Measurements from ENCODE around the gene ARHGAP18.

ARHGAP18 gene

DNA sequence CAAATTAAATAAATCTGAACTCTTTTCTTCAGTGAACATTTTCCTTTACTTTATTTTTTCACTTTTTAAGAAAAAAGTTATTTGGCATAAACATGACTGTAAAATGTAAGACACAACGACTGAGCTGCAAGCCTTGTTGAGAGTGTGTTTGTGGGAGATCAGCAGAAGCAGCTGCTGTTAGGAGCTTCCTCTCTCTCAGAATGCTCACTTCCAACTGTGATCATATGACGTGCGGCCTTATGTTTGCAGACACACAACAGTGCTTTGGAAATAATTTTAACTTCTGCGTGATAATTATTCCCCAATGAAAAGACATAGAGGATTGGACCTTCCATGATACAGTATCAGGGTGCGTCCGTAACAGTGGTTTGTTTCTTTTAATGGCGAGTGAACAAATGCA, 104.0 kb downstream of the ARHGAP18 start:
- no peaks in the 10 kb centered on the region for H3K36me3 ChIP-seq (ENCODE audit: control insufficient read depth, low read length)
- H3K4me1 ChIP-seq (ENCODE audit: control insufficient read depth, low read length) = no peaks in the 10 kb centered on the region
- TF ChIP-seq, protein P1, sequence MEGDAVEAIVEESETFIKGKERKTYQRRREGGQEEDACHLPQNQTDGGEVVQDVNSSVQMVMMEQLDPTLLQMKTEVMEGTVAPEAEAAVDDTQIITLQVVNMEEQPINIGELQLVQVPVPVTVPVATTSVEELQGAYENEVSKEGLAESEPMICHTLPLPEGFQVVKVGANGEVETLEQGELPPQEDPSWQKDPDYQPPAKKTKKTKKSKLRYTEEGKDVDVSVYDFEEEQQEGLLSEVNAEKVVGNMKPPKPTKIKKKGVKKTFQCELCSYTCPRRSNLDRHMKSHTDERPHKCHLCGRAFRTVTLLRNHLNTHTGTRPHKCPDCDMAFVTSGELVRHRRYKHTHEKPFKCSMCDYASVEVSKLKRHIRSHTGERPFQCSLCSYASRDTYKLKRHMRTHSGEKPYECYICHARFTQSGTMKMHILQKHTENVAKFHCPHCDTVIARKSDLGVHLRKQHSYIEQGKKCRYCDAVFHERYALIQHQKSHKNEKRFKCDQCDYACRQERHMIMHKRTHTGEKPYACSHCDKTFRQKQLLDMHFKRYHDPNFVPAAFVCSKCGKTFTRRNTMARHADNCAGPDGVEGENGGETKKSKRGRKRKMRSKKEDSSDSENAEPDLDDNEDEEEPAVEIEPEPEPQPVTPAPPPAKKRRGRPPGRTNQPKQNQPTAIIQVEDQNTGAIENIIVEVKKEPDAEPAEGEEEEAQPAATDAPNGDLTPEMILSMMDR (IDR thresholded peaks at IDR 0.05; ENCODE audit: low read depth, low read length, poor library complexity, severe bottlenecking) = no peak
- TF ChIP-seq EZH2phosphoT487 (IDR thresholded peaks at IDR 0.05; ENCODE audit: borderline replicate concordance, low read length) = no peak
- H3K4me2 ChIP-seq (ENCODE audit: low read length) = no peak overlapping the region
- no peak overlapping the region for H3K27ac ChIP-seq (ENCODE audit: low read depth, low read length)
- no peaks in the 10 kb centered on the region for H3F3A ChIP-seq (ENCODE audit: control insufficient read depth, insufficient read depth)
- no peaks in the 10 kb centered on the region for H3K9me3 ChIP-seq (ENCODE audit: control insufficient read depth, insufficient read depth, low read length)
- H3K9me2 ChIP-seq (replicated peaks; ENCODE audit: control insufficient read depth, low read length) = no peaks in the 10 kb centered on the region
- no peak overlapping the region for H3K4me3 ChIP-seq (ENCODE audit: low read length)
- H3K79me2 ChIP-seq (ENCODE audit: control insufficient read depth, low read length) = no peaks in the 10 kb centered on the region
- H4K20me1 ChIP-seq (ENCODE audit: control insufficient read depth, insufficient read depth, low read depth, low read length) = no peaks in the 10 kb centered on the region
- no peaks in the 10 kb centered on the region for H3K27me3 ChIP-seq (ENCODE audit: control insufficient read depth, low read length)

DNA sequence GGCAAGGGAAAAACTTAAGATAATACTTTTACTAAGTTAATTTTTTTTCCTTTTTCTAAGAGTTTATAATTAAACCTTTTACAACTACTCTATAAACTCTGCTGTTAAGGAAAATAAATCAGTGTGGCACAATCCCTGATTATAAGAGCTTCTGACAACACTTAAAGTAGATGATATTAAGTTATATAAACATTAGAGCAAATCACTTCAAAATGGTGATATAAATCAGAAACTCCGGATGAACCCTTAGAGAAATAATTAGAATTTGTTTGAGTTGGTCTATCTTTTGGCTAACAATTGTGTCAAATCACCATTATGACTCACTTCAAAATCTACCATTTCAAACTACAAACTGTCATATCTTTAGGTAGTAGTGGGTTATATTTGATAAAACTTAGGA, 104.9 kb downstream of the ARHGAP18 start:
- no peaks in the 10 kb centered on the region for H3K4me1 ChIP-seq (ENCODE audit: control insufficient read depth, low read length)
- H3K27ac ChIP-seq (ENCODE audit: low read depth, low read length) = no peak overlapping the region
- no peak overlapping the region for H3K4me2 ChIP-seq (ENCODE audit: low read length)
- no peak for TF ChIP-seq EZH2phosphoT487 (IDR thresholded peaks at IDR 0.05; ENCODE audit: borderline replicate concordance, low read length)
- TF ChIP-seq, protein P1 (IDR thresholded peaks at IDR 0.05; ENCODE audit: low read depth, low read length, poor library complexity, severe bottlenecking) = no peak
- no peaks in the 10 kb centered on the region for H3K36me3 ChIP-seq (ENCODE audit: control insufficient read depth, low read length)
- H3K9me2 ChIP-seq (replicated peaks; ENCODE audit: control insufficient read depth, low read length) = no peaks in the 10 kb centered on the region
- H3K9me3 ChIP-seq (ENCODE audit: control insufficient read depth, insufficient read depth, low read length) = no peaks in the 10 kb centered on the region
- H3K4me3 ChIP-seq (ENCODE audit: low read length) = no peak overlapping the region
- no peaks in the 10 kb centered on the region for H4K20me1 ChIP-seq (ENCODE audit: control insufficient read depth, insufficient read depth, low read depth, low read length)
- H3K27me3 ChIP-seq (ENCODE audit: control insufficient read depth, low read length) = no peaks in the 10 kb centered on the region
- no peaks in the 10 kb centered on the region for H3K79me2 ChIP-seq (ENCODE audit: control insufficient read depth, low read length)
- no peaks in the 10 kb centered on the region for H3F3A ChIP-seq (ENCODE audit: control insufficient read depth, insufficient read depth)

DNA sequence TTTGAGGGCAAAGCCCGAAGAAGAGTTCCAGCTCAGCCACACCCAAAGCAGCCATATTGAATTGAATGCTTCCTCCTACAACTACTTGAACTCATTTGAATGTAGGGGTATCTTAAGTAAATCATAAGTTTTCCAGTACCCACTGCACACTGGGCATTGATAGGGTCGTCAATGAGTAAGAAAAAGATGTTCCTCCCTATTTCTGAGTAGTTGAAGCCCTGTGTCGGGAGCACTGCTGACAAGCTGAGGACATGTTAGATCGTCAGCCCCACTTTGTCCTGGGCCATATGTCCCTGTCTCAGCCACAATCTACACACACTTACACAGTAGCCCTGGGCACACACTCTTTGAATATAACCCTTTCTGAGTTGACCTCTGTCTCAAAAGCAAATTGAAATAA, 105.7 kb downstream of the ARHGAP18 start:
- Histone ChIP-seq H3K79me2 (ENCODE audit: control insufficient read depth, low read length) (no peaks in the 10 kb centered on the region), H3K27ac (ENCODE audit: low read depth, low read length) (no peak overlapping the region), H3F3A (ENCODE audit: control insufficient read depth, insufficient read depth) (no peaks in the 10 kb centered on the region), H3K9me2 (replicated peaks; ENCODE audit: control insufficient read depth, low read length) (no peaks in the 10 kb centered on the region), H3K9me3 (ENCODE audit: control insufficient read depth, insufficient read depth, low read length) (no peaks in the 10 kb centered on the region), H3K4me2 (ENCODE audit: low read length) (no peak overlapping the region), H4K20me1 (ENCODE audit: control insufficient read depth, insufficient read depth, low read depth, low read length) (no peaks in the 10 kb centered on the region), H3K4me1 (ENCODE audit: control insufficient read depth, low read length) (no peaks in the 10 kb centered on the region), H3K27me3 (ENCODE audit: control insufficient read depth, low read length) (no peaks in the 10 kb centered on the region), H3K36me3 (ENCODE audit: control insufficient read depth, low read length) (no peaks in the 10 kb centered on the region), H3K4me3 (ENCODE audit: low read length) (no peak overlapping the region)
- TF ChIP-seq, protein P1 (IDR thresholded peaks at IDR 0.05; ENCODE audit: low read depth, low read length, poor library complexity, severe bottlenecking) = no peak
- TF ChIP-seq EZH2phosphoT487 (IDR thresholded peaks at IDR 0.05; ENCODE audit: borderline replicate concordance, low read length) = no peak

- no peaks in the 10 kb centered on the region for H3K9me3 ChIP-seq (ENCODE audit: control insufficient read depth, insufficient read depth, low read length)
- no peaks in the 10 kb centered on the region for H3K4me1 ChIP-seq (ENCODE audit: control insufficient read depth, low read length)
- no peaks in the 10 kb centered on the region for H3F3A ChIP-seq (ENCODE audit: control insufficient read depth, insufficient read depth)
- no peaks in the 10 kb centered on the region for H3K9me2 ChIP-seq (replicated peaks; ENCODE audit: control insufficient read depth, low read length)
- no peak overlapping the region for H3K27ac ChIP-seq (ENCODE audit: low read depth, low read length)
- no peak overlapping the region for H3K4me2 ChIP-seq (ENCODE audit: low read length)
- H3K79me2 ChIP-seq (ENCODE audit: control insufficient read depth, low read length) = no peaks in the 10 kb centered on the region
- no peaks in the 10 kb centered on the region for H3K36me3 ChIP-seq (ENCODE audit: control insufficient read depth, low read length)
- no peak overlapping the region for H3K4me3 ChIP-seq (ENCODE audit: low read length)
- H4K20me1 ChIP-seq (ENCODE audit: control insufficient read depth, insufficient read depth, low read depth, low read length) = no peaks in the 10 kb centered on the region
- TF ChIP-seq, protein P1 (IDR thresholded peaks at IDR 0.05; ENCODE audit: low read depth, low read length, poor library complexity, severe bottlenecking) = no peak
- TF ChIP-seq EZH2phosphoT487 (IDR thresholded peaks at IDR 0.05; ENCODE audit: borderline replicate concordance, low read length) = no peak
- H3K27me3 ChIP-seq (ENCODE audit: control insufficient read depth, low read length) = no peaks in the 10 kb centered on the region
Observed at GRCh38 chr6:129603741-129604140, 106.2 kb downstream of the ARHGAP18 start.
